Stomach smooth muscle (tissue), 2 donors: ENCODE measurements around the gene TNFRSF9.
"Not testable (repeated sequence)": the region's sequence is repeated elsewhere in the genome, so short reads cannot be mapped to it uniquely, and the experiment has no call there.

Experiments used
- H3K27ac ChIP-seq: one replicate; pipeline ENCODE4 v1.7.0; 2013; ENCODE audit warnings: mild to moderate bottlenecking, low read length, inconsistent platforms
- H3K27me3 ChIP-seq, 2 donors: one replicate each; pipeline ENCODE4 v1.7.0; 2013; ENCODE audit warnings: low read length in 2 of 2; ENCODE audit not compliant: insufficient read depth in 2 of 2, control insufficient read depth in 1 of 2
- H3K36me3 ChIP-seq, 2 donors: one replicate each; pipeline ENCODE4 v1.7.0; 2013; ENCODE audit warnings: low read length in 2 of 2; ENCODE audit not compliant: control insufficient read depth in 2 of 2, insufficient read depth in 2 of 2
- H3K4me1 ChIP-seq: one replicate; pipeline ENCODE4 v1.7.0; 2013; ENCODE audit warnings: low read length; ENCODE audit not compliant: control insufficient read depth, insufficient read depth
- H3K4me3 ChIP-seq, 2 donors: one replicate each; pipeline ENCODE4 v1.7.0; 2013; ENCODE audit warnings: low read length in 2 of 2
- H3K9ac ChIP-seq, 2 donors: one replicate each; pipeline ENCODE4 v1.7.0; 2013; ENCODE audit warnings: low read length in 2 of 2, mild to moderate bottlenecking in 1 of 2
- H3K9me3 ChIP-seq, 2 donors: one replicate each; pipeline ENCODE4 v1.7.0; 2013; ENCODE audit warnings: low read length in 2 of 2; ENCODE audit not compliant: control insufficient read depth in 2 of 2
- donor health status: healthy.
- donor health status: Pancreatic carcinoma.

Gene TNFRSF9

DNA sequence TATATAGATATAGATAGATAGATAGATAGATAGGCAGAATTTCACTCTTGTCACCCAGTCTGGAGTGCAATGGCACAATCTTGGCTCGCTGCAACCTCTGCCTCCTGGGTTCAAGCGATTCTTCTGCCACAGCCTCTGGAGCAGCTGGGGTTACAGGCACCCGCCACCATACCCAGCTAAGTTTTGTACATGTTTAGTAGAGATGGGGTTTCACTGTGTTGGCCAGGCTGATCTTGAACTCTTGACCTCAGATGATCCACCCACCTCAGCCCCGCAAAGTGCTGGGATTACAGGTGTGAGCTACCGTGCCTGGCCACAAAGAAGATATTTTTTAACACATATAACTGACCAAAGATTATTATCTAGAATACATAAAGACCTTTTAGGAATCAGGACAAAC lies 22.7 kb downstream of the TNFRSF9 start:
- H3K4me3 ChIP-seq, H3K36me3 ChIP-seq, H3K27me3 ChIP-seq, H3K27ac ChIP-seq, H3K9ac ChIP-seq, H3K4me1 ChIP-seq, H3K9me3 ChIP-seq: not testable (repeated sequence)

DNA sequence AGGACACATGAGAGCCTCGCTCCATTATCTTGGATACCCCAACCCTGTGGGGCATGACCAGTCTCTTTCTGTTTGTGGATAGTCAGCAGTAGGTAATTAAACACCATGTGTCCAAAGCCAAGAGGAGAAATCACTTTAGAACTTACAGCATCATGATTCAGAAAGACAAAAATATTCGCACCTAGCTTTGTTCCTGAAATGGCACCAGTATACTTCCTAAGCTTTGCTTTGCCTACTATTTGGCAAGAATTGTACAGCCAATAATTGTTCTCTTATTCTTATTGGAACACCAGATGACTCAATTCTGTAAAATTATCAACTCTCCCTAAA lies 24.2 kb downstream of the TNFRSF9 start:
- H3K4me1 ChIP-seq, result no peaks in the 10 kb centered on the region
- H3K9ac ChIP-seq, result no peak overlapping the region
- H3K36me3 ChIP-seq, result no peaks in the 10 kb centered on the region
- H3K27ac ChIP-seq, result no peak overlapping the region
- H3K27me3 ChIP-seq, result peaks cover 2 to 3% of the 10 kb centered on the region in 2 donors
- no peaks in the 10 kb centered on the region for H3K9me3 ChIP-seq
- no peak overlapping the region for H3K4me3 ChIP-seq

DNA sequence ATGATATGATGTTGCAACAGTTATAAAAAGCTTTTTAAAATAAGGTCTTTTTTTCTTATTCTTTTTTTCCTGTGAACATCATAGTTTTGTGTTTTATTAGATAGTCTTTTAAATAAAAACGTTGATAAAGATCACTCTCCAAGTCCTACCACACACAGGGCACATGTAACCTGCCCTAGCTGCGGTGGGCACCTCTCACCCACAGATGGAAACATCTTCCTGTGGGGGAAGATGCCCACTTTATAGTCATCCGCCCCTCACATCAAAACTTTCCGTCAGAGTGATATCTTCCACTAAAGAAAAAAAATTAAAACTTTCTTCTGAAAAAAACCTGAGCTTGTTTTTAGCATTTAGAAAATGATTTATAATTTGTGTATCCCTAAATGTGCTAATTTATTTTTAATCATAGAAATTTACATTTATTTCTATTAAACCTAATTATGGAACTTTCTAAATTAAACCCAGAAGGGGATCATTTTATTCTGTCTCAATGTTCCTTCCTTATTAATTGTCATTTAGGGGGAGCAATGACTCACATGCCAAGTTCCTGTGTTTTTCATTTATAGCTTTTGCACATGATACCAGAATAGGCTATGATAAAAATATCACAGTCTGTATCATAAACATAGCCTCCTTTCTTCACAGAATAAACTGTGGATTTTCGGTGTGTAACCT lies 24.7 kb downstream of the TNFRSF9 start:
- Histone ChIP-seq H3K9ac (no peak overlapping the region), H3K36me3 (no peaks in the 10 kb centered on the region), H3K4me1 (no peaks in the 10 kb centered on the region), H3K4me3 (no peak overlapping the region), H3K27me3 (peaks cover 2 to 3% of the 10 kb centered on the region in 2 donors), H3K27ac (no peak overlapping the region), H3K9me3 (no peaks in the 10 kb centered on the region)

DNA sequence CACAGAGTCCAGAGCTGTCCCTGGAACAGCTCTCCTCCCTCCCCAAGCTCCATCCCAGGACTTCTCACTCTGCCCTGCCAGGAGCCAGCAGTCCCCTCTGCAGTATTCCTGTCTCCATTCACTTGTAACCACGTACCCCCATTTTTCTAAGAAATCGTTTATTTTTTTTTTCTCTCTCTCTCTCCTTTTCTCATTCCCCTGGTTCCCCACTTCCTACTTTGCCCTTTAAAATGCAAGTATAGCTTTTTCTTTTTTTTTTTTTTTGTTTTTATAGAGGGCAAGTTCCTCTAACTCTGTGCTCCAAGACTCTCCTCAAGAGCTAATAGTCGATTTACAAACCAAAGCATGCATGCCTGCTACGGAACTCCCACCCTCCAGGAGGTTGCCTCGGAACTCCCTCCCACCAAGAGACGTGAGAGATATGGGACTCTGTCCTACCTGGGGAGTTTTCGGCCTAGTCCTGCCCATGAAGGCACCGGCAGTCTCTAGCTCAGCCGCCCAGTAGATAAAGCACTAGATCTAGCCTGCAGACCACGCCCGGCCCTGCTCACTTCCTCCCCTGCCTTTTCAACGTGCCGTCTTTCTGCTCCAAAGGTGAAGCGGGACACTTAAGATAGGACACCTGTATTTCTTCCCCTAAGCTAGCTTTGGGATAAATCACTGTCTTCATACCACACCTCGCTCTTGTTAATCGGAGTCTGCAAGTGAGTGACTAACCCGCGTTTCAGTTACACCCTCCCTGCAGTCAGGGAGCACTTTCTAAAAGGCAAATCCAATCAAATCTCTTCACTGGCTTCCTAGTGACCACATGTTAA lies 27.7 kb downstream of the TNFRSF9 start:
- no peak overlapping the region for H3K4me3 ChIP-seq
- no peaks in the 10 kb centered on the region for H3K9me3 ChIP-seq
- H3K9ac ChIP-seq, result no peak overlapping the region
- no peaks in the 10 kb centered on the region for H3K36me3 ChIP-seq
- peaks cover 2 to 3% of the 10 kb centered on the region in 2 donors for H3K27me3 ChIP-seq
- no peak overlapping the region for H3K27ac ChIP-seq
- no peaks in the 10 kb centered on the region for H3K4me1 ChIP-seq

DNA sequence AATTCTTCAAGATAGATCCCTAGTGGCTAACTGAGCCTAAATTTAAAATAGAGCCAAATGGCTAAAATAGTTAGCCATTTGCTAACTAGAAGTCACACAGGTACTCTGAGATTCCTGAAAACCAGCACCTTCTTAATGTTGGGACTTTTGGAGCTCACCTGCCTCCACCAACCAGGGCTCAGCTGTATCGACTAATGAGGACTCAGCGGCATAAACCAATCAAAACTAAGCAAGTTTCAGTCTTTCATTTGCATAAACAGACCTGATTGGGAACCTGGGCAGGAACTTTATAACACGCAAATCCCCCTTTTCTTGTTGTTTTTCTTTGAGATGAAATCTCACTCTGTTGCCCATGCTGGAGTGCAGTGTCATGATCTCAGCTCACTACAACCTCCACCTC lies 28.5 kb downstream of the TNFRSF9 start:
- no peak overlapping the region for H3K27ac ChIP-seq
- no peaks in the 10 kb centered on the region for H3K9me3 ChIP-seq
- H3K9ac ChIP-seq, result no peak overlapping the region
- H3K36me3 ChIP-seq, result no peaks in the 10 kb centered on the region
- H3K4me1 ChIP-seq, result no peaks in the 10 kb centered on the region
- H3K27me3 ChIP-seq, result peaks cover 2 to 3% of the 10 kb centered on the region in 2 donors
- H3K4me3 ChIP-seq, result no peak overlapping the region

DNA sequence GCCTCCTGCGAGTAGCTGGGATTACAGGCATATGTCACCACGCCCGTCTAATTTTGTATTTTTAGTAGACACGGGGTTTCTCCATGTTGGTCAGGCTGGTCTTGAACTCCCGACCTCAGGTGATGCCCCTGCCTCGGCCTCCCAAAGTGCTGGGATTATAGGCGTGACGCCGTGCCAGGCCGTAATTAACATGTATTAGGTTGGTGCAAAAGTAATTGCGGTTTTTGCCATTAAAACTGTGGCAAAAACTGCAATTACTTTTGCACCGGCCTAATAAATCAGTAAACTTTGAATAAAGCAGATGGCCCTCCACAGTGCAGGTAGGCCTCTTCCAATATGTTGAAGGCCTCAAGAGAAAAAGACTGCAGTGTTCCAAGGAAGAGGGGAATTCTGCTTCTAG lies 35.4 kb downstream of the TNFRSF9 start:
- no peak overlapping the region for H3K9ac ChIP-seq
- H3K4me3 ChIP-seq, result no peak overlapping the region
- H3K36me3 ChIP-seq, result no peaks in the 10 kb centered on the region
- H3K27ac ChIP-seq, result no peak overlapping the region
- H3K9me3 ChIP-seq, result no peaks in the 10 kb centered on the region
- H3K27me3 ChIP-seq, result no peaks in the 10 kb centered on the region
- H3K4me1 ChIP-seq, result no peaks in the 10 kb centered on the region

DNA sequence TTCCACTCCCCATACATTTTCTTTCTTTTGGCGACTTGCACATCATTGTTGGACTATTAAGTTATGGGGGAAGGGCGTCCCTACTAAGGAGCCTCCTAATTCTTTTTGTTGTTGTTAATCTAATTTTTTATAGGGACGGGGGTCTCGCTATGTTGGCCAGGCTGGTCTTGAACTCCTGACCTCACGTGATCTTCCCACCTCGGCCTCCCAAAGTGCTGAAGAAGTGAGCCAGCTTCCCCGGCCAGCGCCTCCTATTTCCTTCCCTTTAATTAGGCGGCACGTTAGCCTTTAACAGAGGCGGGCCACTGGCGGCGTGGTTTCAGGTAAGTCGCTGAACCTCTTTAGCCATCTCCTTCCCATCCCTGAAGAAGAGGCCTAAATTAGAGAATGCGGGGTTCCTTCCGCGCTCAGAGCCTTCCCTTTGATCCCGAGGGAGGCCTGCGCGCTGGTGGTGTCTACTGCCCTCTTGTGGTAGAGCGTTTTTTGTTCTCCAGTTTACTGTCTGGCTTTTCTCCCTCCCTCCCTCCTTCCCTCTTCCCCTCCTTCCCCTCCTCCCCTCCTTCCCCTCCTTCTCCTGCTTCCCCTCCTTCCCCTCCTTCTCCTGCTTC lies 38.1 kb downstream of the TNFRSF9 start:
- peak overlapping the region in 1 of 2 donors; percentile 54 for H3K4me3 ChIP-seq
- no peaks in the 10 kb centered on the region for H3K27me3 ChIP-seq
- no peak overlapping the region for H3K9ac ChIP-seq
- no peak overlapping the region for H3K27ac ChIP-seq
- H3K9me3 ChIP-seq, result no peaks in the 10 kb centered on the region
- no peaks in the 10 kb centered on the region for H3K36me3 ChIP-seq
- no peaks in the 10 kb centered on the region for H3K4me1 ChIP-seq

DNA sequence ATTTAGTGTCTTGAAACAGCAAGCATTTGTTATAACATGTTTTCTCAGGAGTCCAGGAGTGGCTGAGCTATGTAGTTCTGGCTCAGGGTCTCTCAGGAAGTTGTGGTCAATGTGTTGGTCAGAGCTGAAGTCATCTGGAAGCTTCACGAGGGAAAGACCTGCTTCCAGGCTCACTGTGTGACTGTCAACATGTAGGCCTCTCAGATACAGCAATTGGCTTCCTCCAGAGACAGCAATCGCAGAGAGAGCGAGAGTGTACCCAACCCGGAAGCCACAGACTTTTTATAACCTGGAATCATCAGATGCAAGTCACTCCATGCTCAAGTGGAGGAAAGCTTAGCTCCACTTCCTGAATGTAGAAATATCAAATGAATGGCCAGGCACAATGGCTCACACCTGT lies 40.9 kb downstream of the TNFRSF9 start:
- Histone ChIP-seq H3K4me3 (no peak overlapping the region), H3K4me1 (no peaks in the 10 kb centered on the region), H3K27me3 (no peaks in the 10 kb centered on the region), H3K9me3 (no peaks in the 10 kb centered on the region), H3K27ac (no peak overlapping the region), H3K36me3 (no peaks in the 10 kb centered on the region), H3K9ac (no peak overlapping the region)

DNA sequence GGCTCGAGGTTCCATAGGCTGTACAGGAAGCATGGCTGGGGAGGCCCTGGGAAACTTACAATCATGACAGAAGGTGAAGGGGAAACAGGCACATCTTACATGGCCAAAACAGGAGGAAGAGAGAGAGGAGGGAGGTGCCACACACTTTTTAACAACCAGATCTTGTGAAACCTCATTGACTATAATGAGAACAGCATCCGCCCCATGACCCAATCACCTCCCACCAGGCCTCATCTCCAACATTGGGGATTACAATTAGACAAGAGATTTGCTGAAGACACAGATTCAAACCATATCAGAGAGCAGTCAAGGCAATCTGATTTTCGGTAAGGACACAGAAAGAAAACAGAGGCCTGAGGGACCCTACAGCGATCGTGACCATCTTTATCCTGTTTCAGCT lies 41.7 kb downstream of the TNFRSF9 start:
- H3K4me3 ChIP-seq, result no peak overlapping the region
- H3K36me3 ChIP-seq, result no peaks in the 10 kb centered on the region
- H3K4me1 ChIP-seq, result no peaks in the 10 kb centered on the region
- no peaks in the 10 kb centered on the region for H3K27me3 ChIP-seq
- H3K9me3 ChIP-seq, result no peaks in the 10 kb centered on the region
- no peak overlapping the region for H3K9ac ChIP-seq
- H3K27ac ChIP-seq, result no peak overlapping the region

DNA sequence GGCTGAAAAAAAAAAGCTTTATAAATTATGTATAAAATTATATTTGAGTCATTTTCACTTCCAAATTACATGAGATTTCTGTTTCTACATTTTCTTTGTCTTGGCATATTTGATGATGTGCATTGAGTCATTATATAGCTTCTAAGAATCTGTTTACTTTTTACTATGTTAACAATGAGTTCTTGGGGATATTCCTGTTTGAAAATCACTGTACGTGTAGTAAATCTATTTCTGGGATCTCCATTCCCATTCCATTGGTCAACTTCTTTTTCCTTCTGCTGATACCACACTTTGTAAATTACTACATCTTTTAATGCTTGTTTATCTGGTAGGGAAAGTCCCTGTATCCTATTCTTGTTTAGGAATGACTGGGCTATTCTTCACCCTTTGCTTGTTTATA lies 43.6 kb downstream of the TNFRSF9 start:
- no peaks in the 10 kb centered on the region for H3K36me3 ChIP-seq
- no peaks in the 10 kb centered on the region for H3K9me3 ChIP-seq
- no peaks in the 10 kb centered on the region for H3K4me1 ChIP-seq
- no peak overlapping the region for H3K4me3 ChIP-seq
- H3K27me3 ChIP-seq, result peaks cover 0 to under 1% of the 10 kb centered on the region in 2 donors
- H3K9ac ChIP-seq, result no peak overlapping the region
- no peak overlapping the region for H3K27ac ChIP-seq
